Measurements from ENCODE around the gene GAS2L2.

GAS2L2 gene

DNA sequence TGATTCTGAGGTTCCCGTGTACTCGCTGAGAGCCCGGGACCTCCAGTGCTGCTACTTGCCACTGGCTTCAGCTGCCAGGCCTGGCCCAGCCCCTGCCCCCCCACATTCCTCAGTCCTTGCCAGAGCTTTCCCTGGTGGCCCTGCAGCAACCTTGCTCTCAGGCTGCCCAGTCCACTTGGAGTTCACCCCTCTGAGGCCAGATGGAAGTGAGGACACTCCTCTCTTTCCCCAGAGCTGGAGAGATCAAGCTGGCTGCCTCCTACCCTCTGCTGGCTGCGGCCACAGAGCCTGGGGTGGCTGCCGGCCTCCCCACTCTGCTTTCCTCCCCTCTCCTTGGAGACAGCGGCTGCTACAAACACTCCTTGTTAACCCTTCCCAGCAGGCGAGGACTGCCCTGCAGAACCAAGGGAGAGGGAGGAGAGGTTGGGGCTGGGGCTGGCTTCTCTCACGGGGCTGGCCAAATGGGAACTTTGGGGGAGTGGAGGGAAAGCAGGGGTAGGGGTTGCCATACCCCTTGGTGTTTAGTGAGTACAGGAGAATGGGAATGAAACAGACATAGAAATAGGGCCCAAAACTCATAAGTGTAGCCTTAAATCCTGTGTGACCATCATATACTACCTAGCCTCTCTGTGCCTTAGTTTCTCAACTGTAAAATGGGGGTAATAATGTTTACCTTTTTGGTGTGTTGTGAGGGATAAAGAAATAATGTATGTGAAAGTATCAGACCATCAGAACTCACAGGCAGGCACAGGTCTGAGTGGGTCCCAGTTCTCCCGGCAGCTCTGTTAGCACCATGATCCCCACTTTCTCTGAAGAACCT, at the start of gene GAS2L2:
GAS2L2 (minus strand) TSS at position 295 of the 820 bp plus-strand sequence. CDS start 389 bp downstream, outside the sequence.
- TF ChIP-seq, protein P1, sequence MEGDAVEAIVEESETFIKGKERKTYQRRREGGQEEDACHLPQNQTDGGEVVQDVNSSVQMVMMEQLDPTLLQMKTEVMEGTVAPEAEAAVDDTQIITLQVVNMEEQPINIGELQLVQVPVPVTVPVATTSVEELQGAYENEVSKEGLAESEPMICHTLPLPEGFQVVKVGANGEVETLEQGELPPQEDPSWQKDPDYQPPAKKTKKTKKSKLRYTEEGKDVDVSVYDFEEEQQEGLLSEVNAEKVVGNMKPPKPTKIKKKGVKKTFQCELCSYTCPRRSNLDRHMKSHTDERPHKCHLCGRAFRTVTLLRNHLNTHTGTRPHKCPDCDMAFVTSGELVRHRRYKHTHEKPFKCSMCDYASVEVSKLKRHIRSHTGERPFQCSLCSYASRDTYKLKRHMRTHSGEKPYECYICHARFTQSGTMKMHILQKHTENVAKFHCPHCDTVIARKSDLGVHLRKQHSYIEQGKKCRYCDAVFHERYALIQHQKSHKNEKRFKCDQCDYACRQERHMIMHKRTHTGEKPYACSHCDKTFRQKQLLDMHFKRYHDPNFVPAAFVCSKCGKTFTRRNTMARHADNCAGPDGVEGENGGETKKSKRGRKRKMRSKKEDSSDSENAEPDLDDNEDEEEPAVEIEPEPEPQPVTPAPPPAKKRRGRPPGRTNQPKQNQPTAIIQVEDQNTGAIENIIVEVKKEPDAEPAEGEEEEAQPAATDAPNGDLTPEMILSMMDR (IDR thresholded peaks at IDR 0.05): no peak

DNA sequence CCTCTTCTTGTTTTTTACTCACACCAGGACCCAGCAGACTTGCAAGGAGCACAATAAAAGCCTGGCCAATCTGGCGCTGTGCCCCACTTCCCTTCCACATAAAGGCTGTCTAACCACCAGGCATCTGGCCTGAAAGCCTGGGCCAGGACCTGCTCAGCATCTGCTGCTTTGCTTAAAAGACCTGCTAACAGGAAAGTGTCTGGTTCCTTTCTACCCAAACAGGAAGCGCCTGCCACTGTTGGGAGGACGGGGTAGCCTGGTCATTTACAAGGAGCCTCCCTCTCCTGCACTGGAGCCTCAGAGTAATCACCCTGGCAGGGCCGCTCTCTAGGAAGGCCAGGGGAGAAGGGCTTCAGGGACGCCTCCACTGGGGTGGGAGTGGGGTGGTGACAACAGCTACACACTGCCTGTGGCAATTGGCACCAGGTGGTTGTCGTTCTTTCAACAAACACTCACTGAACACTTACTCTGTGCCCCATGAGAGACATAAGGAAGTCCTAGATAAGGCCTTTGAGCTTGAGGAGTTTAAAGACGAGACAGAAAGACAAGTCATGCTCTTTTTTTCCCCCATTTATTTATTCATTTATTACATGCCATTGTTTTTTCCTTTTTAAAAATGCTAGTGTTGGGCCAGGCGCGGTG, 48.7 kb upstream of the GAS2L2 start:
- TF ChIP-seq, protein P1 (IDR thresholded peaks at IDR 0.05): no peak

- TF ChIP-seq, protein P1 (IDR thresholded peaks at IDR 0.05): no peak
Measured at GRCh38 chr17:35799942-35800341, 46.9 kb upstream of the GAS2L2 start.

GRCh38 chr17:35797918-35798317, 44.9 kb upstream of the GAS2L2 start:
- TF ChIP-seq, protein P1 (IDR thresholded peaks at IDR 0.05): no peak

- TF ChIP-seq, protein P1 (IDR thresholded peaks at IDR 0.05): no peak
Measured at GRCh38 chr17:35797370-35797769, 44.3 kb upstream of the GAS2L2 start.

- TF ChIP-seq, protein P1 (IDR thresholded peaks at IDR 0.05): no peak
Measured at GRCh38 chr17:35796942-35797341, 43.9 kb upstream of the GAS2L2 start.

DNA sequence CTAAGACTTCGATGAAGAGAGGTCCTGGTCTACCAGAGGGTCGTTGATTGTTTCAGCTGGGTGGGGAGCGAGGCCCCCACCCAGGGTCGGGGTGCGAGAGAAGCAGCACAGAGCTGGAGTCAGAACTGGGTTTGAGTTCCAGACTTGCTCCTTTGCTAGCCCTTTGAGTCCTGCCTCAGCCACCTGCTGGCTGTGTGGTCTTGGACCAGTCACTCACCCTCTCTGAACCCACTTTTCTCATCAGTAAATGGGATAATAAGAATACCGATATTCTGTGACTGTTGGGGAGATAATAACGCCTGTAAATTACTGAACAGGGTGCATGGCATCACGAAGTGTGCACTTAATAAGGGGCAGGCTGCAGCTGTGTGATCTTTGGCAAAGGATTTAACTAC, 42.8 kb upstream of the GAS2L2 start:
- TF ChIP-seq, protein P1 (IDR thresholded peaks at IDR 0.05): no peak
